T-helper 1 cell treated with Interleukin-12 subunit alpha and Interleukin-12 subunit beta and Interleukin-4 antibody, amounts not matched to agents 30 μg/mL and 1 μg/mL, for 36 hours (primary cell): ENCODE data around the gene NPRL2.

Experiments used
- H3K27ac Mint-ChIP-seq: one replicate; pipeline ENCODE4 v1.8.0; 2021; ENCODE audit warnings: mild to moderate bottlenecking, mixed read lengths
- H3K27me3 Mint-ChIP-seq: one replicate; pipeline ENCODE4 v1.8.0; 2021; ENCODE audit warnings: low read depth, mixed read lengths
- H3K36me3 Mint-ChIP-seq: one replicate; pipeline ENCODE4 v1.8.0; 2021; ENCODE audit warnings: low read depth, mixed read lengths
- H3K4me1 Mint-ChIP-seq: one replicate; pipeline ENCODE4 v1.8.0; 2021; ENCODE audit warnings: low read depth, mixed read lengths
- H3K4me3 Mint-ChIP-seq: one replicate; pipeline ENCODE4 v1.8.0; 2021; ENCODE audit warnings: mild to moderate bottlenecking, moderate library complexity, mixed read lengths
- H3K9me3 Mint-ChIP-seq: one replicate; pipeline ENCODE4 v1.8.0; 2021; ENCODE audit warnings: mixed read lengths

The NPRL2 gene

GRCh38 chr3:50333744-50334328 is 16.7 kb downstream of the NPRL2 start:
- H3K4me3 Mint-ChIP-seq = peak overlapping the region; percentile 49
- peaks cover 35% of the 10 kb centered on the region for H3K36me3 Mint-ChIP-seq
- no peaks in the 10 kb centered on the region for H3K9me3 Mint-ChIP-seq
- peak overlapping the region; percentile 82 for H3K27ac Mint-ChIP-seq
- H3K4me1 Mint-ChIP-seq = peaks cover 32% of the 10 kb centered on the region
- no peaks in the 10 kb centered on the region for H3K27me3 Mint-ChIP-seq

- Mint-ChIP-seq H3K36me3 (peaks cover 32% of the 10 kb centered on the region), H3K27ac (no peak overlapping the region), H3K27me3 (no peaks in the 10 kb centered on the region), H3K4me3 (no peak overlapping the region), H3K4me1 (peaks cover 36% of the 10 kb centered on the region), H3K9me3 (no peaks in the 10 kb centered on the region)
Observed at GRCh38 chr3:50331364-50331907, 19.1 kb downstream of the NPRL2 start.

- no peak overlapping the region for H3K4me3 Mint-ChIP-seq
- no peaks in the 10 kb centered on the region for H3K9me3 Mint-ChIP-seq
- peaks cover 22% of the 10 kb centered on the region for H3K36me3 Mint-ChIP-seq
Observed at GRCh38 chr3:50330330-50330729, 20.2 kb downstream of the NPRL2 start.

GRCh38 chr3:50327943-50328691 is 22.5 kb downstream of the NPRL2 start, which contains the start of gene TUSC2:
TUSC2 (minus strand) TSS chr3:50328223; CDS start chr3:50328099, 124 bp downstream.
- Mint-ChIP-seq H3K4me1 (peaks cover 20% of the 10 kb centered on the region), H3K27ac (peak within 1 kb of the TSS; percentile 88), H3K4me3 (peak within 1 kb of the TSS; percentile 92), H3K27me3 (no peaks in the 10 kb centered on the region), H3K36me3 (peaks cover 22% of the 10 kb centered on the region), H3K9me3 (no peaks in the 10 kb centered on the region)

More at GRCh38 chr3:50330330-50330729, 20.2 kb downstream of the NPRL2 start:
- Mint-ChIP-seq H3K4me1 (peaks cover 29% of the 10 kb centered on the region), H3K27me3 (no peaks in the 10 kb centered on the region), H3K27ac (no peak overlapping the region)

- H3K4me1 Mint-ChIP-seq = peaks cover 18% of the 10 kb centered on the region
- H3K36me3 Mint-ChIP-seq = peaks cover 21% of the 10 kb centered on the region
- H3K4me3 Mint-ChIP-seq = peak overlapping the region; percentile 80
- no peaks in the 10 kb centered on the region for H3K27me3 Mint-ChIP-seq
- no peaks in the 10 kb centered on the region for H3K9me3 Mint-ChIP-seq
- peak overlapping the region; percentile 63 for H3K27ac Mint-ChIP-seq
Observed at GRCh38 chr3:50327129-50327528, 23.4 kb downstream of the NPRL2 start.

- H3K27me3 Mint-ChIP-seq = no peaks in the 10 kb centered on the region
- no peaks in the 10 kb centered on the region for H3K9me3 Mint-ChIP-seq
- peaks cover 18% of the 10 kb centered on the region for H3K4me1 Mint-ChIP-seq
- no peak overlapping the region for H3K27ac Mint-ChIP-seq
- peaks cover 17% of the 10 kb centered on the region for H3K36me3 Mint-ChIP-seq
- no peak overlapping the region for H3K4me3 Mint-ChIP-seq
Observed at GRCh38 chr3:50326182-50326541, 24.4 kb downstream of the NPRL2 start.

- H3K27me3 Mint-ChIP-seq = no peaks in the 10 kb centered on the region
- no peak overlapping the region for H3K27ac Mint-ChIP-seq
- no peak overlapping the region for H3K4me3 Mint-ChIP-seq
- H3K4me1 Mint-ChIP-seq = peaks cover 20% of the 10 kb centered on the region
- no peaks in the 10 kb centered on the region for H3K9me3 Mint-ChIP-seq
- peaks cover 13% of the 10 kb centered on the region for H3K36me3 Mint-ChIP-seq
Observed at GRCh38 chr3:50325497-50326181, 24.9 kb downstream of the NPRL2 start.

GRCh38 chr3:50325113-50325480 is 25.5 kb downstream of the NPRL2 start:
- Mint-ChIP-seq H3K9me3 (no peaks in the 10 kb centered on the region), H3K4me1 (peaks cover 25% of the 10 kb centered on the region), H3K27ac (no peak overlapping the region), H3K4me3 (no peak overlapping the region), H3K27me3 (no peaks in the 10 kb centered on the region), H3K36me3 (peaks cover 11% of the 10 kb centered on the region)

- Mint-ChIP-seq H3K4me1 (peaks cover 26% of the 10 kb centered on the region), H3K27me3 (no peaks in the 10 kb centered on the region), H3K27ac (no peak overlapping the region), H3K36me3 (peaks cover 9% of the 10 kb centered on the region), H3K4me3 (peak overlapping the region; percentile 19), H3K9me3 (no peaks in the 10 kb centered on the region)
Observed at GRCh38 chr3:50324351-50325112, 26.0 kb downstream of the NPRL2 start.

GRCh38 chr3:50323614-50324199 is 26.9 kb downstream of the NPRL2 start:
- no peaks in the 10 kb centered on the region for H3K9me3 Mint-ChIP-seq
- peaks cover 9% of the 10 kb centered on the region for H3K36me3 Mint-ChIP-seq
- peaks cover 31% of the 10 kb centered on the region for H3K4me1 Mint-ChIP-seq
- no peak overlapping the region for H3K4me3 Mint-ChIP-seq
- no peaks in the 10 kb centered on the region for H3K27me3 Mint-ChIP-seq
- H3K27ac Mint-ChIP-seq = no peak overlapping the region

GRCh38 chr3:50323092-50323600 is 27.4 kb downstream of the NPRL2 start:
- no peaks in the 10 kb centered on the region for H3K9me3 Mint-ChIP-seq
- H3K4me1 Mint-ChIP-seq = peaks cover 28% of the 10 kb centered on the region
- H3K4me3 Mint-ChIP-seq = no peak overlapping the region
- no peaks in the 10 kb centered on the region for H3K27me3 Mint-ChIP-seq
- H3K36me3 Mint-ChIP-seq = peaks cover 3% of the 10 kb centered on the region
- no peak overlapping the region for H3K27ac Mint-ChIP-seq

- Mint-ChIP-seq H3K27me3 (no peaks in the 10 kb centered on the region), H3K4me1 (peaks cover 26% of the 10 kb centered on the region), H3K36me3 (peaks cover 2% of the 10 kb centered on the region), H3K9me3 (no peaks in the 10 kb centered on the region), H3K27ac (peak within 1 kb of the TSS; percentile 86), H3K4me3 (peak within 1 kb of the TSS; percentile 76)
Observed at GRCh38 chr3:50322386-50323091, 28.0 kb downstream of the NPRL2 start, which contains the start of gene HYAL2. HYAL2 (minus strand) TSS chr3:50322745; CDS start chr3:50320489, 2,256 bp downstream.

- peaks cover 2% of the 10 kb centered on the region for H3K36me3 Mint-ChIP-seq
- no peaks in the 10 kb centered on the region for H3K27me3 Mint-ChIP-seq
- no peak overlapping the region for H3K27ac Mint-ChIP-seq
- peaks cover 28% of the 10 kb centered on the region for H3K4me1 Mint-ChIP-seq
- no peaks in the 10 kb centered on the region for H3K9me3 Mint-ChIP-seq
- H3K4me3 Mint-ChIP-seq = no peak overlapping the region
Observed at GRCh38 chr3:50322115-50322385, 28.5 kb downstream of the NPRL2 start.
